ENCODE data around the gene IVD. TPM values are rescaled to one million over a fixed set of nuclear protein-coding genes. Genes with fewer than 3 reads are reported as not detected.

IVD gene
- polyA plus RNA-seq, 1 of the 3 experiments (the other 2 are of a cell fraction) = 54.2 TPM

DNA sequence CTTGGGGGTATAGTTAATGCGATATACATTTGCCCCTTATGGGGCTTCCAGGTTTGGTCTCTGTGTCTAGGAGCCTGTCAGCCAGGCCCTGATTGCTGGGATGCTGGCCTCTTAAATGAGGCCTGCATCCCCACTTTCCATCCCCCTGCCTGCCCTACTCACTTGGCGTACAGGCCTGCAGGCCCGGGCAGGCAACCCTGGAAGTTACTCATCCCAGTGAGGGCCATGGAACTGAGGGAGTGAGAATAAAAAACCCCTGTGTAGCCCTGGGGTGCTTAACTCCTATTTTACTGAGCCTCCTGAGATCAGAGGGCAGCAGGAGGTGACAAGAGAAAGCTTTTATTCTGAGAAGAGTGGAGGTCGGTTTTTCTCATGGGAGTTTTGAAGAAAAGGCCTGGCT is 45.6 kb upstream of the IVD start:
- Histone ChIP-seq H3K9me2 (no peaks in the 10 kb centered on the region), H3K4me1 (ENCODE audit: control insufficient read depth in 1 of 2, insufficient read depth in 2 of 2, low read depth in 1 of 2, low read length in 1 of 2) (peaks cover 0 to 21% of the 10 kb centered on the region in 2 experiments; a peak in 2 of 4 replicates), H3K4me3 (ENCODE audit: low read depth in 2 of 2, low read length in 1 of 2) (no peak overlapping the region), H3K4me2 (no peak overlapping the region), H3K27me3 (ENCODE audit: insufficient read depth) (0 out of 2 replicates have a peak, but pooled peaks cover 11% of the 10 kb centered on the region), H4K20me1 (ENCODE audit: insufficient read depth) (no peaks in the 10 kb centered on the region), H3K79me2 (ENCODE audit: insufficient read depth) (no peaks in the 10 kb centered on the region), H3F3A (replicated peaks; ENCODE audit: insufficient read depth) (peaks cover 6% of the 10 kb centered on the region), H3K9ac (no peak overlapping the region), H3K9me3 (no peaks in the 10 kb centered on the region), H3K27ac (ENCODE audit: low read depth in 2 of 2, low read length in 1 of 2) (no peak overlapping the region), H2AFZ (ENCODE audit: low read depth) (no peak overlapping the region), H3K36me3 (replicated peaks in 1 of 2; ENCODE audit: control insufficient read depth in 1 of 2, insufficient read depth in 2 of 2, low read length in 1 of 2) (no peaks in the 10 kb centered on the region)
- CTCF ChIA-PET = interaction anchor here (1.9 to 70.6 kb wide), 2 partner anchors 9 to 46 kb away, joined by 12 to 2194 read pairs; partner anchors contain the start of genes ANKRD63, CCDC9B, INAFM2 and PLCB2
- POLR2A ChIA-PET = no interaction called here
- no peak for DNase-seq
- TF ChIP-seq TCF12 (IDR thresholded peaks at IDR 0.05) (no peak), CHD2 (IDR thresholded peaks at IDR 0.05; ENCODE audit: low read length, partially characterized antibody) (no peak), FOXJ3 (CRISPR knock-in tag; IDR thresholded peaks at IDR 0.05) (no peak), POLR2AphosphoS5 (IDR thresholded peaks at IDR 0.05; ENCODE audit: low read depth, low read length) (no peak), RFX5 (IDR thresholded peaks at IDR 0.05; ENCODE audit: low read length) (no peak), RCOR1 (IDR thresholded peaks at IDR 0.05; ENCODE audit: low read length) (no peak), USF2 (IDR thresholded peaks at IDR 0.05; ENCODE audit: borderline replicate concordance, low read depth, low read length) (no peak), GATA2 (CRISPR knock-in tag; IDR thresholded peaks at IDR 0.05) (no peak), TAF1 (IDR thresholded peaks at IDR 0.05; ENCODE audit: borderline replicate concordance, low read depth, low read length) (no peak), SMC3 (IDR thresholded peaks at IDR 0.05; ENCODE audit: low read depth, low read length) (no peak), MEF2A (IDR thresholded peaks at IDR 0.05; ENCODE audit: borderline replicate concordance, low read depth) (no peak), EZH2phosphoT487 (IDR thresholded peaks at IDR 0.05; ENCODE audit: borderline replicate concordance, low read depth) (no peak), NFIC (IDR thresholded peaks at IDR 0.05; ENCODE audit: borderline replicate concordance) (no peak), FOXM1 (IDR thresholded peaks at IDR 0.05; ENCODE audit: low read depth) (no peak), YY1 (IDR thresholded peaks at IDR 0.05; ENCODE audit: low read depth) (no peak), MXI1 (IDR thresholded peaks at IDR 0.05; ENCODE audit: low read depth, low read length) (no peak), EP300 (IDR thresholded peaks at IDR 0.05; ENCODE audit: borderline replicate concordance in 1 of 2, low read depth in 1 of 2, low read length in 1 of 2) (no peak), RXRA (IDR thresholded peaks at IDR 0.05; ENCODE audit: borderline replicate concordance, low read depth) (no peak), JUND (IDR thresholded peaks at IDR 0.05) (no peak), TEAD4 (IDR thresholded peaks at IDR 0.05; ENCODE audit: borderline replicate concordance, insufficient read depth) (no peak)
- 77% methylated on average over 4 of the region's 4 CpGs for WGBS (ENCODE audit: low lambda C conversion rate)

DNA sequence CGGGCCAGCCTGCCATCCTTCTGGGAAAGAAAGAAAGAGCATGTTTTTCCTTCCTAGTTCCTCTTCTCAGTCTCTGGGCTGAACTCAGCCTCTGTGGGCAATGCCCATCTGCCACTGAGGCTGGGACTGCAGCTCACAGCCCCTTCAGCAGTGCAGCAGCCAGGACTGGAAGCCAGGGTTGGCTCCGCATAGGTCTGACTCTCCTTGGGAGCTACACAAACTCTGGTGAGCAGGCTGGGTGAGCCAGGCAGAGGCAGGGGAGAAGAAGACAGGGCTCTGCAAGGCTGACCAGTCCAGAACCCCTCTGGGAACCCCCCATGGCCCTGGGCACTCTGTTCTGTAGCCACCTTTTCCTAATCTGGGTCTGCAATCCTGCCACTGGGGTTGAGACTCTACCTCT is 44.0 kb upstream of the IVD start:
- Histone ChIP-seq H3K4me2 (no peak overlapping the region), H3K4me3 (ENCODE audit: low read depth in 2 of 2, low read length in 1 of 2) (no peak overlapping the region), H2AFZ (ENCODE audit: low read depth) (no peak overlapping the region), H3K9ac (no peak overlapping the region), H3F3A (replicated peaks; ENCODE audit: insufficient read depth) (peaks cover 6% of the 10 kb centered on the region), H3K79me2 (ENCODE audit: insufficient read depth) (no peaks in the 10 kb centered on the region), H4K20me1 (ENCODE audit: insufficient read depth) (no peaks in the 10 kb centered on the region), H3K36me3 (replicated peaks in 1 of 2; ENCODE audit: control insufficient read depth in 1 of 2, insufficient read depth in 2 of 2, low read length in 1 of 2) (no peaks in the 10 kb centered on the region), H3K9me2 (no peaks in the 10 kb centered on the region), H3K27me3 (ENCODE audit: insufficient read depth) (0 out of 2 replicates have a peak, but pooled peaks cover 11% of the 10 kb centered on the region), H3K27ac (ENCODE audit: low read depth in 2 of 2, low read length in 1 of 2) (no peak overlapping the region), H3K9me3 (no peaks in the 10 kb centered on the region), H3K4me1 (ENCODE audit: control insufficient read depth in 1 of 2, insufficient read depth in 2 of 2, low read depth in 1 of 2, low read length in 1 of 2) (peaks cover 0 to 26% of the 10 kb centered on the region in 2 experiments; a peak in 2 of 4 replicates)
- CTCF ChIA-PET = interaction anchor here (0.9 to 70.6 kb wide), 3 partner anchors 7 to 47 kb away, joined by 3 to 2194 read pairs (median 12); partner anchors contain the start of genes ANKRD63, CCDC9B, INAFM2 and PLCB2
- 100% methylated on average over 1 of the region's 2 CpGs for WGBS (ENCODE audit: low lambda C conversion rate)
- POLR2A ChIA-PET = no interaction called here
- TF ChIP-seq SIN3A (IDR thresholded peaks at IDR 0.05; ENCODE audit: borderline replicate concordance, low read depth, low read length) = no peak
- TF ChIP-seq NRF1 (IDR thresholded peaks at IDR 0.05; ENCODE audit: low read depth, low read length) = no peak
- no peak for TF ChIP-seq PBX3 (IDR thresholded peaks at IDR 0.05)
- no peak for DNase-seq

Data from SK-N-SH (cell line).